Stimulated activated CD4-positive, alpha-beta T cell treated with anti-CD3 and anti-CD28 coated beads, Interleukin-15, amount 100 ng/mL, for 24 hours (primary cell): ENCODE data around the gene MAP2.
"Not testable (repeated sequence)": the region's sequence is repeated elsewhere in the genome, so short reads cannot be mapped to it uniquely, and the experiment has no call there.

Source experiments
- DNase-seq: peaks from one replicate; pipeline ENCODE4 v3.0.0-alpha.2; 2020

MAP2 gene

GRCh38 chr2:209476367-209477208 lies 52.7 kb downstream of the MAP2 start:
- DNase-seq: no peak

- not testable (repeated sequence) for DNase-seq
Observed at GRCh38 chr2:209492296-209492695, 68.4 kb downstream of the MAP2 start.

DNA sequence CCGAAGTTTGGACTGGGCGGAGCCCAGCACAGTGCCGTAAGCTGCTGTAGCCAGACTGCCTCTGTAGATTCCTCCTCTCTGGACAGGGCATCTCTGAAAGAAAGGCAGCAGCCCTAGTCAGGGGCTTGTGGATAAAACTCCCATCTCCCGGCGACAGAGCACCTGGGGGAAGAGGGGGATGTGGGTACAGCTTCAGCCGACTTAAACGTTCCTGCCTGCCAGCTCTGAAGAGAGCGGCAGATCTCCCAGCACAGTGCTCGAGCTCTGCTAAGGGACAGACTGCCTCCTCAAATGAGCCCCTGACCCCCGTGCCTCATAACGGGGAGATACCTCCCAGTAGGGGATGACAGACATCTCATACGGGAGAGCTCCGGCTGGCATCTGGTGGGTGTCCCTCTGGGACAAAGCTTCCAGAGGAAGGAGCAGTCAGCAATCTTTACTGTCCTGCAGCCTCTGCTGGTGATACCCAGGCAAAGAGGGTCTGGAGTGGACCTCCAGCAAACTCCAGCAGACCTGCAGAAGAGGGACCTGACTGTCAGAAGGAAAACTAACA lies 71.3 kb downstream of the MAP2 start:
- DNase-seq: not testable (repeated sequence)

GRCh38 chr2:209495855-209496585 lies 72.2 kb downstream of the MAP2 start:
- DNase-seq: no peak

DNA sequence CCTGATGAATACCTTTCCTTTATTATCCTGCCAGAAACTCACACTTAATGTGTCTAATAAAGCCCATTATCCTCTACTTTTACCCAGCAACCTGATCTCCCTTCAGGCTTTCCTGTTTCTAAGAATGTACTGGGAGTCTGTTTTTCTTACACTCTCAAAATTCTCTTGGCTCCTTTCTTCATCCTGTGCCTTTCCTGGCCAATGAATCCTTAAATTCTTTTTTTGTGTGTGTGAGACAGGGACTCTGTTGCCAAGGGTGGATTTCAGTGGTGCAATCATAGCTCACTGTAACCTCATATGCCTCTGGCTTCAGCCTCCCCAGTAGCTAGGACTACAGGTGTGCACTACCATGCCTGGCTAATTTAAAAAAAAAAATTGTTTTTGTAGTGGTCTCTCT lies 72.7 kb downstream of the MAP2 start:
- no peak for DNase-seq

GRCh38 chr2:209498614-209499013 lies 74.8 kb downstream of the MAP2 start:
- no peak for DNase-seq

DNA sequence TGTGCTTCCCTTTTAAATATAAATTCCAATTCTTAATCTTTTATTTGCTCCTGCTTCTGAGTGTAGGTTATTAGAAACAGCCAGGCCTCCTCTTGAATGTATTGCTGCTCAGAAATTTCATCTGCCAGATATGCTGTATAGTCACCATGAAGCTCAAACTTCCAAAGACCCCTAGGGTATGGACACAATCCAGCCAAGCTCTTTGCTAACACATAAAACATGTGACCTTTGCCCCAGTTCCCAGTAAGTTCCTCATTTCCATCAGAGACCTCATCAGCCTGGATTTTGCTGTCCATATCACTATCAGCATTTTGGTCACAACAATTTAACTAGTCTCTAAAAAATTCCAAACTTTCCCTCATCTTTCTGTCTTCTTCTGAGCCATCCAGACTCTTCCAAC lies 75.2 kb downstream of the MAP2 start:
- no peak for DNase-seq

DNA sequence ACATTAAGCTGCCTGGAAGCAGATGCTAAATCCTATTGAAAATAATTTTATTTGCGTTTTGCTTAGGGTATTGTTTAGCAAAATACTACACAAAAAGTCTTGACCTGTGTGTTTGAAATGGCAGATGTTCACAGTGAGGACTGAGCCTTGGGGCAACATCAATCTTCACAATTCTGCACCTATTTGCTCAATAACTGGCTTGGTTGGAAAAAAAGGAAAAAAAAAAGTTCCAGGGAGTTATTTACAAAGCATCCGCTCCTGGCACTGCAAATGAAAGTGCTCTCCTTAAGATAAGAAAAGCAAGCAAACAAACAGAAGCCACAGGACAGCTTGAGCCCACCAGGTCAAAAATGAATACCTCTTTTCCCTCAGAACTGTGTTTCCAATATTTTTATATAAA lies 77.7 kb downstream of the MAP2 start:
- DNase-seq: no peak

GRCh38 chr2:209505410-209505809 lies 81.6 kb downstream of the MAP2 start:
- DNase-seq: no peak

DNA sequence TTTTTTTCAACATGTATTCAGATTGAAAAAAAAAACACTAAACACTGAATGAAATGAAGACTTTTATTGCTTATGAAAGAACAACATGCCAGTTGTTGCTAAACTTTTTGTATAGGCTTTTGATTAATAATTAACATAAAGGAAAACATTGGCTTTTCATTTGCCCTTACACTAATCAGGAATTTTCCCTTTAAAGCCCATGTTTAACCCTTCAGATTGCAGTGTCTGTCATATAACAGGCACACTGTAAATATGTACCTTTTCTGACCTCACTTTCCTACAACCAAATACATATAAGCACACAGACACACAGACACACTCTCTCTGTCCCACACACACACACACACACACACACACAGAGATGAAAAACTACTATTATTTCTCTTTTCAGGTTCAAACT lies 84.4 kb downstream of the MAP2 start:
- DNase-seq: no peak

- no peak for DNase-seq
Observed at GRCh38 chr2:209511637-209512036, 87.8 kb downstream of the MAP2 start.

DNA sequence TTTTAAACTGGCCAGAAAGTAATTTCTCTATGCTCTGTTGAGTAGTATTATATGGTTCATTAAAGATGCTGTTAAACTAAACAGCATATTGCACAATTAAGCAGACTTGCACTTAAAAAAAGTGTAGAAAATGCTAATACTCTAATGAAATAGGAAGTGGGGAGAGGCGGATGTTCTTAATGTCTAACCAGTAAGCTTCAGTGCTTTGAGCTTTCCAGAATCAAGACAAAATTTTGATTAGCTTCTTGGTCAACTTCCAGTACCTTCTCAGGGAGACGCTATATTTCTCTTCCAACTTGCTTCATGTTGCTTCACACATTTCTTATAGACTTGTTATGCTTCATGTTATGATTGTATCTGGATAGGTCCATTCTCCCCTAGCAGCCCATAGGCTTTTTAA lies 89.1 kb downstream of the MAP2 start:
- no peak for DNase-seq

DNA sequence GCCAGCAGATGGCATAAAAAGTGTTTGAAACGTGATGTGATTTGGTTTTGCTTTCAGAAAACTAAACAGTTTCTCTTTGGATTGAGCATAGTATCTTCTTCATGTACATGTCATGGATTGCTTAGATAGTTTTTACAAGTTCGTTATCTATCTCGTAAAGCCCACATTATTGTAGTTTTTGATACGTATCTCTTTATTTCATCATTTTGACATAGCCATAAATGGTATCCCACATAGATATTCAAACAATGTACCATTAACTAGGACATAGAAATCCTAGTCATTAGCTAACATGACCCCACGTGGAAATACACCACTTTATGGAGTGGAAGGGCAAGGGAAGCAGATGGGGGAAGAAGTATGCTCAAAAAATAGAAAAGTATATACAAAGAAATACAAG lies 93.6 kb downstream of the MAP2 start:
- DNase-seq: no peak

GRCh38 chr2:209519271-209519670 lies 95.4 kb downstream of the MAP2 start:
- DNase-seq: no peak

- DNase-seq: no peak
Observed at GRCh38 chr2:209519906-209520305, 96.1 kb downstream of the MAP2 start.

- no peak for DNase-seq
Observed at GRCh38 chr2:209523041-209523740, 99.3 kb downstream of the MAP2 start.

DNA sequence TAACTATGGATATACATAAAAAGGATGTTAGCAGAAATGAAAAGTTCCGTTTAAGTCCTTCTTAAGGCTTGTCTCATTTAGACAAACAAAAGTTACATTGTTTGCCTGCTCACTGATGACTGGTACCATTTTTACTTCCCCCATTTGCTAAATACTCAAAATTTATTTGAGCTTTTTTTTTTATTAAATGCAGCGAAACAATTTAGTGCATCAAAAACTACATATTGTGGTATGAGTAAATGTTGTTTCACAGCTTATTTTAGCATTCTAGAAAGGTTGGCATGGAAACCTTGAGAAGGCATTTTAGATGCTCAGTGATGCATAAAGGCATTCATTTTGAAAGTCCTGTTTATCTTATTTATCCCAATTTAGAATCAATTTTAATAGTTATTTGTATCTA lies 100.0 kb downstream of the MAP2 start:
- DNase-seq: no peak

DNA sequence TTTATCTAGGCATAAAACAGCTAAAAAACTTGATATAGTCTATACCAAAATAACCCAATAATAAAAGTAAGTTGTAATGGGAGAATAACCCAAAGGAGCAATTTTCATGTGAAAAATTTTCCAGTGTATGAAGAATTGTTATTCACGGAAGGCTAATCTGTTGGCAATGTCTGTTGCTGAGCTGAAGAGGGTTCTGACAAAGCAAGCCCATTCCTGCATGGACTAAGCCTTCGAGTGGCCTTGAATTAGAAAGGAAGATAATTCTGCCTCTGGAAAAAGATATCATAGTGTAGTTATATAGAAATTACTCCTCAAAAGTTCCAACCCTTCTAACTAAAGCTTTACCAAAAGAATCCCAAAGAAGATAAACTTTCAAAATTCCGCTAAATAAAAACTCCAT lies 101.5 kb downstream of the MAP2 start:
- no peak for DNase-seq

DNA sequence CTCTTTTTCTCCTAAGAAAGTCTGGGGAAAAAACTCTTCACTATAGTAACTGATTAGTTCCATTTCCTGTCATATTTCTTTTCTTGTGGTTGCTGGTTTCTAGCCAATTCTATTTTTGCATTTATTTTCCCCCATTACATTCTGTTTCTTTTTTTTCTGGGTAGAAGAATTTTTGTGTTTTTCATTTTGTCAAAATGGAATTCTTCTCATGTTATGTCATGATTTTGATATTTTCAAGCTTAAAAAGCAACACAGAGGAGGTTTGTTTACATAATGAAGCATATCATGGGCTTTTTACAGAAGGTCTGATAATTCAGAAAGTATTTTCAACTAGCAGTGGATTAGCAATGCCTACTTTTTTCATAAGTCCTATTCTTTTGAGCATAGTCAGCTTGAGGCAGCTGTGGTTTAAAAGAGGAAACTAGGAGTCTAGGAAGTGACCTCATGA lies 102.0 kb downstream of the MAP2 start:
- no peak for DNase-seq

GRCh38 chr2:209526561-209526960 lies 102.7 kb downstream of the MAP2 start:
- DNase-seq: no peak

- no peak for DNase-seq
Observed at GRCh38 chr2:209529579-209529978, 105.7 kb downstream of the MAP2 start.

GRCh38 chr2:209532321-209532720 lies 108.5 kb downstream of the MAP2 start:
- DNase-seq: no peak

DNA sequence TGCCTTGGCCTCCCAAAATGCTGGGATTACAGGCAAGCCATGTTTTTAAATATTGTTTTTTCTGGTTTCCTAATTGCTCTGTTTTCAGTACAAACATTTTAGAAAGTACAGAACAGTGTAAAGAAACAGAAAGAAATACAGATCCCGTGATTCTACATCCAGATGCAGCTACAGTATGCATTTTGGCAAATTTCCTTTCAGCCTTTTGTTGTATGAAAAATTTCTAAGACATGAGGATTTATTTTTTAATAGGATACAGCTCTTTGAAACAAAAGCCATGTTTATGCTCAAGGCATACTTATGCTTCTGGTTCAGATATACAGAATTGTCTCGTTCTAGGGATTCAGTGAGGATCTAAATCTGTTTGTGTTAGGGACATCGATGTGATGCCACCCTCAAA lies 109.5 kb downstream of the MAP2 start:
- no peak for DNase-seq
